Body of pancreas (tissue), 4 donors: ENCODE results near the gene MAP4K3.

Experiments used
- CTCF ChIP-seq, 7 experiments: fragments of 450-650 bp in 4 of 7; fragments of 200-600 bp in 3 of 7; sonication (generic) in 3 of 7; IDR thresholded peaks; one replicate each; pipeline ENCODE4 v1.5.1; 2016 to 2019; ENCODE audit warnings: antibody characterized with exemption in 7 of 7
- POLR2A ChIP-seq, 3 donors: fragments of 450-650 bp; IDR thresholded peaks; one replicate each; pipeline ENCODE4 v1.6.1; 2016; ENCODE audit warnings: antibody characterized with exemption in 3 of 3, mild to moderate bottlenecking in 2 of 3

- TF ChIP-seq CTCF (IDR thresholded peaks at IDR 0.05) (no peak), POLR2A (IDR thresholded peaks at IDR 0.05) (no peak)
Measured at GRCh38 chr2:39373181-39373802, 63.8 kb downstream of the MAP4K3 start.
